Measurements from ENCODE around the gene C1orf174. TPM values are rescaled to one million over a fixed set of nuclear protein-coding genes. Genes with fewer than 3 reads are reported as not detected.

Gene C1orf174
- total RNA-seq, 1 experiment from 2014 or later: 21.1 TPM

DNA sequence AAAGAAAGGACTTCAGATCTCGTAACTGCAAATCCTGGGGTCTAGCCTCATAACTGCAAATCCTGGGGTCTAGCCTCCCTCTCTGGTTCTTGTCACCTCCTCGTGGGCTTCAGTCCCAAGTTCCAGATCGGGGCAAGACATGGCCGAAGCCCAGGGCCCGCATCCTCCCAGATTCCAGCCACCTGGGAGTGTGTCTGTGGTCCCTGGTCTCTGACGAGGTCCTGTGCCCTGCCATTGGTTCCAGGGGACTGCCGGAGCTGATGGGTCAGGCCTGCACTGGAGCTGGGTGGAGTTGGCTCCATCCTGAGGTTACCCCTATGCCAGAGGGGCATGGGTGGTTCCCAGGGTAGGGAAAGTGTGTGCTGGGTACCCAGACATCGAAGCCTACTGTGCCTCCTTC is 17.7 kb upstream of the C1orf174 start:
- no peak overlapping the region for H2BK120ac ChIP-seq (ENCODE audit: low read depth, low read length, poor library complexity, severe bottlenecking)
- H2BK15ac ChIP-seq (ENCODE audit: low read depth, low read length): no peak overlapping the region
- H3K9me3 ChIP-seq (ENCODE audit: control insufficient read depth, low read depth, low read length): no peaks in the 10 kb centered on the region
- H4K5ac ChIP-seq (ENCODE audit: insufficient read length, low read depth, low read length): no peak overlapping the region
- H3K4me1 ChIP-seq (ENCODE audit: insufficient read depth, low read length): no peaks in the 10 kb centered on the region
- peaks cover 2 to 3% of the 10 kb centered on the region in 2 experiments; a peak in 3 of 5 replicates for H3K9me3 Mint-ChIP-seq
- H4K8ac ChIP-seq (replicated peaks; ENCODE audit: insufficient read length, low read depth, low read length): no peak overlapping the region
- no peak overlapping the region for H3K18ac ChIP-seq (ENCODE audit: insufficient read length, low read depth, low read length)
- H3K14ac ChIP-seq (ENCODE audit: insufficient read depth, low read length): no peak overlapping the region
- no peaks in the 10 kb centered on the region for H3K79me2 ChIP-seq (ENCODE audit: insufficient read depth, low read length)
- no peak overlapping the region for H3T11ph ChIP-seq (ENCODE audit: low read length)
- no peak overlapping the region for H3K56ac ChIP-seq (ENCODE audit: insufficient read length, low read depth, low read length)
- no peaks in the 10 kb centered on the region for H3K27me3 ChIP-seq (ENCODE audit: insufficient read depth, low read length)
- no peak for DNase-seq
- no peak for TF ChIP-seq CTCF (conservative IDR thresholded peaks at IDR 0.05)
- no peak overlapping the region for H2BK5ac ChIP-seq (ENCODE audit: insufficient read length, low read length)
- H3K4me1 Mint-ChIP-seq: peaks cover 0 to 2% of the 10 kb centered on the region in 2 experiments; a peak in 1 of 4 replicates
- H2BK12ac ChIP-seq (ENCODE audit: insufficient read length, low read depth, low read length): no peak overlapping the region
- H3K23me2 ChIP-seq (ENCODE audit: insufficient read length, low read depth, low read length, poor library complexity, severe bottlenecking): no peaks in the 10 kb centered on the region
- no peaks in the 10 kb centered on the region for H3K79me1 ChIP-seq (ENCODE audit: insufficient read depth, low read depth, low read length, poor library complexity, severe bottlenecking)
- H2AK5ac ChIP-seq (ENCODE audit: insufficient read length, low read length): no peak overlapping the region
- H3K36me3 Mint-ChIP-seq (ENCODE audit: insufficient read depth in 1 of 3, low read depth in 3 of 3): peaks cover 0 to 2% (median 0%) of the 10 kb centered on the region in 3 experiments; a peak in 1 of 7 replicates
- no peak overlapping the region for H3K23ac ChIP-seq (ENCODE audit: insufficient read length, low read depth, low read length)
- H4K91ac ChIP-seq (ENCODE audit: insufficient read length, low read depth, low read length): no peak overlapping the region
- no peak overlapping the region for H2BK20ac ChIP-seq (ENCODE audit: low read depth, low read length, poor library complexity, severe bottlenecking)
- no peak overlapping the region for H3K4me2 ChIP-seq (ENCODE audit: insufficient read depth, insufficient read length, low read length)
- peaks cover 3% of the 10 kb centered on the region; the same call in 1 of the 2 replicates for H3K27me3 Mint-ChIP-seq (ENCODE audit: low read depth)
- no CpG with 5 or more reads among the region's 8 CpGs for WGBS (ENCODE audit: extremely low coverage, insufficient read length, low lambda C conversion rate)
- H3K4me3 Mint-ChIP-seq: no peak overlapping the region
- no peak overlapping the region for H3K27ac Mint-ChIP-seq
- H3K4ac ChIP-seq (ENCODE audit: low read depth, low read length): no peak overlapping the region
- no peaks in the 10 kb centered on the region for H4K20me1 ChIP-seq (ENCODE audit: control insufficient read depth, insufficient read depth, insufficient read length)
- no peak overlapping the region for H2AFZ ChIP-seq (ENCODE audit: low read length)
- no peak overlapping the region for H3K9ac ChIP-seq (ENCODE audit: extremely low read depth, insufficient read length, low read length)
- H3K27ac ChIP-seq (ENCODE audit: insufficient read length, low read depth, low read length): no peak overlapping the region
